ENCODE data around the gene CPNE5. TPM values are rescaled to one million over a fixed set of nuclear protein-coding genes. Genes with fewer than 3 reads are reported as not detected.
A peak's percentile ranks its signal among the peaks of the same experiment; 100 is the strongest.

CPNE5 gene
- total RNA-seq, 1 donor from 2014 or later, result 1.3 TPM

- peak overlapping the region; percentile 77 to 89 for H3K27ac ChIP-seq
- peaks cover 0 to 23% of the 10 kb centered on the region in 2 donors for H3K4me1 ChIP-seq
- H3K36me3 ChIP-seq, result peaks cover 0 to 9% of the 10 kb centered on the region in 2 donors
- TF ChIP-seq CTCF (IDR thresholded peaks at IDR 0.05), result no peak
- no peaks in the 10 kb centered on the region for H3K9me3 ChIP-seq
- H3K4me3 ChIP-seq, result no peak overlapping the region
- DNase-seq (ENCODE audit: low spot score in 2 of 2), result peak; percentile 43 to 89
- H3K27me3 ChIP-seq, result no peaks in the 10 kb centered on the region
- intact Hi-C loops (cut with DNase I), result loop anchor here (2.0 to 5.0 kb wide), 2 partner anchors 21 to 226 kb away; partner anchors contain the start of gene PPIL1
Measured at GRCh38 chr6:36853325-36853724, 14.1 kb upstream of the CPNE5 start.

GRCh38 chr6:36852481-36853147 is 13.4 kb upstream of the CPNE5 start:
- H3K36me3 ChIP-seq, result peaks cover 0 to 9% of the 10 kb centered on the region in 2 donors
- peak overlapping the region; percentile 77 to 89 for H3K27ac ChIP-seq
- DNase-seq (ENCODE audit: low spot score in 2 of 2), result peak in 1 of 2 donors; percentile 79
- H3K4me1 ChIP-seq, result peaks cover 0 to 22% of the 10 kb centered on the region in 2 donors
- no peaks in the 10 kb centered on the region for H3K27me3 ChIP-seq
- no peaks in the 10 kb centered on the region for H3K9me3 ChIP-seq
- intact Hi-C loops (cut with DNase I), result loop anchor here (2.0 to 5.0 kb wide), 2 partner anchors 22 to 225 kb away; partner anchors contain the start of gene PPIL1
- no peak overlapping the region for H3K4me3 ChIP-seq
- no peak for TF ChIP-seq CTCF (IDR thresholded peaks at IDR 0.05)

GRCh38 chr6:36851626-36852025 is 12.4 kb upstream of the CPNE5 start:
- DNase-seq (ENCODE audit: low spot score in 2 of 2), result no peak
- no peaks in the 10 kb centered on the region for H3K27me3 ChIP-seq

GRCh38 chr6:36851149-36851614 is 11.9 kb upstream of the CPNE5 start:
- peak overlapping the region; percentile 77 to 89 for H3K27ac ChIP-seq
- intact Hi-C loops (cut with DNase I), result loop anchor here (1.0 to 5.0 kb wide), 2 partner anchors 85 to 224 kb away; no protein-coding TSS in a partner anchor
- no peaks in the 10 kb centered on the region for H3K27me3 ChIP-seq
- TF ChIP-seq CTCF (IDR thresholded peaks at IDR 0.05), result peak; percentile 52 to 77 (median 72)
- H3K4me1 ChIP-seq, result peaks cover 0 to 22% of the 10 kb centered on the region in 2 donors
- no peaks in the 10 kb centered on the region for H3K9me3 ChIP-seq
- peak in 1 of 2 donors; percentile 82 for DNase-seq (ENCODE audit: low spot score in 2 of 2)
- H3K36me3 ChIP-seq, result peaks cover 0 to 9% of the 10 kb centered on the region in 2 donors
- H3K4me3 ChIP-seq, result no peak overlapping the region

More at GRCh38 chr6:36851626-36852025, 12.4 kb upstream of the CPNE5 start:
- no peak for TF ChIP-seq CTCF (IDR thresholded peaks at IDR 0.05)
- H3K4me3 ChIP-seq, result no peak overlapping the region
- H3K27ac ChIP-seq, result peak overlapping the region; percentile 77 to 89
- H3K36me3 ChIP-seq, result peaks cover 0 to 9% of the 10 kb centered on the region in 2 donors
- intact Hi-C loops (cut with DNase I), result loop anchor here (1.0 to 5.0 kb wide), 3 partner anchors 23 to 224 kb away; partner anchors contain the start of gene PPIL1
- peaks cover 0 to 22% of the 10 kb centered on the region in 2 donors for H3K4me1 ChIP-seq
- H3K9me3 ChIP-seq, result no peaks in the 10 kb centered on the region

GRCh38 chr6:36850021-36850420 is 10.8 kb upstream of the CPNE5 start:
- DNase-seq (ENCODE audit: low spot score in 2 of 2), result no peak
- H3K4me3 ChIP-seq, result no peak overlapping the region
- H3K36me3 ChIP-seq, result peaks cover 0 to under 1% of the 10 kb centered on the region in 2 donors
- intact Hi-C loops (cut with DNase I), result loop anchor here (5.0 kb wide), 1 partner anchor 223 kb away; no protein-coding TSS in a partner anchor
- no peak for TF ChIP-seq CTCF (IDR thresholded peaks at IDR 0.05)
- H3K27me3 ChIP-seq, result no peaks in the 10 kb centered on the region
- peaks cover 0 to 22% of the 10 kb centered on the region in 2 donors for H3K4me1 ChIP-seq
- H3K27ac ChIP-seq, result no peak overlapping the region
- no peaks in the 10 kb centered on the region for H3K9me3 ChIP-seq

All from ascending aorta (tissue), 2 donors.